ENCODE measurements around the gene TGFBR3L.
"Not testable (repeated sequence)": the region's sequence is repeated elsewhere in the genome, so short reads cannot be mapped to it uniquely, and the experiment has no call there.

TGFBR3L gene

DNA sequence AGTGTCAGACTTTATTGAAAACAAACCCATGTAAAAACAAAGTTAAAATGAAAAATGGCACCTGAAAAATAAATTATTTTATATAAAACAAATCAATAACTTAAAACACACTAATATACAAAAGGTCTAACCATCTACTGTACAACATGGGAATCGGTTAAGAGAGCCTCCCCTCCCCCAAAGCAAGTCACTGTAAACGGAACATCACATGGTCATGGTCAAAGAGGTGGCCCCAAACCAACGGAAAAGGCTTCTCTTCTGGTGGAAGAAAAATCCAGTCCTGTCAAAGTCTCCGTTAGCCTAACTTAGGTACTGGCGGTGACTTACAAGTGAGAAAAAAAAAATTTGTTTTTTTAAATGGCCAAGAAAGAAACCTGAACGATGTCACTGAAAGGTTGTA lies 44.6 kb downstream of the TGFBR3L start:
- DNase-seq (ENCODE audit: low read depth, low spot score): no peak

- not testable (repeated sequence) for DNase-seq (ENCODE audit: low read depth, low spot score)
Measured at GRCh38 chr19:7961082-7961481, 46.5 kb downstream of the TGFBR3L start.

DNA sequence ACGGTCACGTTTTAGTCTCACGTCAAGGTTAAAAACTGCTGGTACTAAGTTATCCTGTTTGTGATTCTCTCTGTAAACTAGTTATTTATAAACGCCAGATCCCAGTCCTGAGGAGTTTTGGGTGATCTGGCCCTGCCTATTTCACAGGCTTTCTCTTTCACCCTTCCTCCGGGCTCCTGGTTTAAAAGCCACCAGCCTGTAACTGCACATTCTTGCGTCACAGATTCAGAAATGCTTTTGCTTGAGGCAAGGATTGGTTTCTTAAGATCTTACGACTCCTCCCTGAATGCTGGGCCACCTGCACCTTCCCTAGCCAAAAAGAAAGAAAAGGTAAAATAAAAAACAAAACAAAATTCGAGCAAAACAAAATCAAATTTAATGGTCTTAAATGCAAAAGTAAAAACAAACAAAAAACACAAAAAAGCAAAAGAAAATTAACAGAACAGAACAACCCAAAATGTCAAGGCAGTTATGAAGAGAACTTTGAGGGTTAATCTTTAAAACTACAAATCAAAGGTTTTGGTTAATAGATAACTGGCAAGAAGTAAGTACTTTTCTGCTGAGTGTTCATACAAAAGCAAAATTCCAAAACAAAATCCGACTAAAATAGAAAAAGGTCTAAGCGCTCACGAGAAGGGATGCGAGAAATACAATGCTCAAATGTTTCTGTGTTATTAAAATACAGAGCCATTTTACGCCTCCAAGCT lies 47.4 kb downstream of the TGFBR3L start:
- DNase-seq (ENCODE audit: low read depth, low spot score): no peak

DNA sequence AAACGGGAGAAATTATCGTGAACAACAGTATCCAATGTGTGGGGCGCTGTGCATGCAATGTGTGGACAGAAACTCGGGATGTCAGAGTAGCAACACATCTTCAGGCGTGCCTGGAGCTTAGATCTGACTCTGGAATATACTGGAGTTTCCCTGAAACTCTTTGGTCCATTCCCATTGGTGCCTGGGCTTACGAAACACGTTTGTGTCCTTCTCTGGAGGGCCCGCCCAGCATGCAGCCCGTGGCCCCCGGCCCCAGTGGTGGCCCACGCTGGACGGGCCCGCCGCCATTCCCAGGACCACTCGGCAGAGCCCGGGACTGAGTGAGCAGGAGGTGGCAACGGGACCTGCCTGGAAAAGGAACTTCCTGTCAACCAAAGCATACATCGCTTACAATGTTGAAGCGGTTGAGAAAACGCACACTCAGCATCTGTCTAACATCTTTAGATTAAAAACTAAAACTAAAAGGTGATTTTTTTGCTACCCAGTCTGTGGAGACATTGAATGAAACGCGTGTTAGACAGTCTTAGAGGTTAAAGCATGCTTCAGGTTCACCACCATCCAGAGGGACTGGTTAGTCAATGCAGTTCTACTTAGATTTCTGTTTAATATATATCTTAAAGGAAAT lies 48.1 kb downstream of the TGFBR3L start:
- DNase-seq (ENCODE audit: low read depth, low spot score): no peak

- no peak for DNase-seq (ENCODE audit: low read depth, low spot score)
Measured at GRCh38 chr19:7963566-7963965, 48.9 kb downstream of the TGFBR3L start.

DNA sequence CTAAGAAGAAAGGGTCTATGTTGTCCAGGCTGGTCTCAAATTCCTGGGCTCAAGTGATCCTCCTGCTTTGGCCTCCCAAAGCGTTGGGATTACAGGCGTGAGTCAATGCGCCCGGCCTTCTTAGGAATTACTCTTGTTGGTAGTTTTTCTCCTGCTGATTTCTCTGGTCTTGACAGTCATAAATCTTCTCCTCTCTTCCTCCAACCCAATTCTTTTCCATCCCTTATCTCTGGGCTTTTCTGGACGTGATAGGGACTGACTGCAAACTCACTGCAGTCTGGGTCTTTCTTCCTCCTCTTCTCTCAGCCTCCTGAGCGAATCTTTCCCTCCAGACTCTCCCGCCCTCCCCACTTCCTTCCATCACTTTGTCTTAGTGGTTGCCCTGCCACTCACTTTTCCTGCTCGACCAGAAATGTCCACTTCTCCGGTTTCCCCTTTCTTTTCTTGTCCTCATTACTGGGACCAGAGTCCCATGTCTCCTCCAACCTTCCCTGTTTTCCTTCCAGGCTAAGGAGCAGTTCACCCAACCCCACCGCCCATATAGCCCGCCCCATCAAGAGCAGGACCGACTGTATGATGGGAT lies 50.7 kb downstream of the TGFBR3L start:
- DNase-seq (ENCODE audit: low read depth, low spot score): no peak

DNA sequence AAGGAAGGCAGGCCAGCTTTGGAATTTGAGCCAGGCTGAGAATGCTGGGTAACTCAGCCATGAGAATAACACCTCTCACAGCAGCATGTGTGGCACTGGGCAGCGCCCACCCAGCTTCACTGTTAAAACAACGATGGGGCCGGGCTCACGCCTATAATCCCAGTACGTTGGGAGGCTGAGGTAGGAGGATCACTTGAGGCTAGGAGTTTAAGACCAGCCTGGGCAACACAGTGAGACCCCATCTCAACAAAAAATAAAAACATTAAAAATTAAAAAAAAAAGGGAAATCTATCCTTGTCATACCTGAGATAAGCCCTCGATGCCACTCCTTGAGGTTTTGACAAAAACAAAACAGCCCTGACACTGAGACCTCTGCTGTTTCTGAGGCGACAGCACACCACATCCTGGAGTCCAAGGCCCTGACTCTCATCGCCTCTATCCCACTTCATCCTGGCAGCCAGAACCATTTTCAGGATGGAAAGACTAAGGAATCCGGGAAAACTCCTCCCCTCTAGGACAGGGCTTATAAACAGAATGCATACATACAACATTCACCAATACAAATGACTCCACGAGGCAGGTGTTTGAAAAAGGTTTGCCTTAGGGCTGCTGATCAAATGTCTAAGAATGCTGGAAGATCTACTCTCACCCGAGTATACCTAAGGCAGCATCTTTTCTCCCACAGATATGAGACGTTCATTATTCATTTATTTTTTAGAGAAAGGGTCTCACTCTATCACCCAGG lies 51.5 kb downstream of the TGFBR3L start:
- no peak for DNase-seq (ENCODE audit: low read depth, low spot score)

- no peak for DNase-seq (ENCODE audit: low read depth, low spot score)
Measured at GRCh38 chr19:7968008-7968795, 53.6 kb downstream of the TGFBR3L start.
